Testis (tissue), 2 donors: ENCODE results near the gene TSHZ3.

Experiments
- POLR2A ChIP-seq: fragments of 450-650 bp; IDR thresholded peaks from one replicate; pipeline ENCODE4 v1.6.1; 2017; ENCODE audit warnings: antibody characterized with exemption, mild to moderate bottlenecking, moderate library complexity
- TF ChIP-seq, protein P1 (sequence below), 3 experiments: fragments of 450-650 bp in 2 of 3; fragments of 200-600 bp in 1 of 3; sonication (generic) in 1 of 3; IDR thresholded peaks; one replicate each; pipeline ENCODE4 v1.5.1; 2016 to 2019; ENCODE audit warnings: antibody characterized with exemption in 3 of 3, mild to moderate bottlenecking in 2 of 3, moderate library complexity in 1 of 3

GRCh38 chr19:31316201-31316951 lies 32.9 kb downstream of the TSHZ3 start:
- TF ChIP-seq, protein P1, sequence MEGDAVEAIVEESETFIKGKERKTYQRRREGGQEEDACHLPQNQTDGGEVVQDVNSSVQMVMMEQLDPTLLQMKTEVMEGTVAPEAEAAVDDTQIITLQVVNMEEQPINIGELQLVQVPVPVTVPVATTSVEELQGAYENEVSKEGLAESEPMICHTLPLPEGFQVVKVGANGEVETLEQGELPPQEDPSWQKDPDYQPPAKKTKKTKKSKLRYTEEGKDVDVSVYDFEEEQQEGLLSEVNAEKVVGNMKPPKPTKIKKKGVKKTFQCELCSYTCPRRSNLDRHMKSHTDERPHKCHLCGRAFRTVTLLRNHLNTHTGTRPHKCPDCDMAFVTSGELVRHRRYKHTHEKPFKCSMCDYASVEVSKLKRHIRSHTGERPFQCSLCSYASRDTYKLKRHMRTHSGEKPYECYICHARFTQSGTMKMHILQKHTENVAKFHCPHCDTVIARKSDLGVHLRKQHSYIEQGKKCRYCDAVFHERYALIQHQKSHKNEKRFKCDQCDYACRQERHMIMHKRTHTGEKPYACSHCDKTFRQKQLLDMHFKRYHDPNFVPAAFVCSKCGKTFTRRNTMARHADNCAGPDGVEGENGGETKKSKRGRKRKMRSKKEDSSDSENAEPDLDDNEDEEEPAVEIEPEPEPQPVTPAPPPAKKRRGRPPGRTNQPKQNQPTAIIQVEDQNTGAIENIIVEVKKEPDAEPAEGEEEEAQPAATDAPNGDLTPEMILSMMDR (IDR thresholded peaks at IDR 0.05) = no peak
- TF ChIP-seq POLR2A = no peak
